Caco-2 (cell line): ENCODE results near the gene GEMIN7. TPM values are rescaled to one million over a fixed set of nuclear protein-coding genes. Genes with fewer than 3 reads are reported as not detected.
"Not testable (repeated sequence)": the region's sequence is repeated elsewhere in the genome, so short reads cannot be mapped to it uniquely, and the experiment has no call there.

Experiments
- BruUV-seq: library from RNA; stranded (reverse); fragments of 400-500 nt; replicated peaks from 2 replicates; lab custom pipeline; 2021; lab: Mats Ljungman, UMichigan
- CTCF ChIA-PET: fragments of 300-600 bp; sonication (Branson Sonifier 250); formaldehyde crosslinking; loops from one replicate; lab custom pipeline; 2022; ENCODE audit warnings: antibody characterized with exemption; lab: Charles Lee
- POLR2A ChIA-PET: fragments of 300-600 bp; sonication (Branson Sonifier 250); formaldehyde crosslinking; loops from one replicate; lab custom pipeline; 2022; ENCODE audit warnings: antibody characterized with exemption; lab: Charles Lee
- DNase-seq, 2 experiments: peaks; one replicate each; pipeline versions ENCODE4 v3.0.0 to v3.0.0-alpha.2; 2020 to 2022
- H3K27me3 ChIP-seq: replicated peaks from 2 replicates; pipeline ENCODE4 v1.6.0; 2011; ENCODE audit warnings: low read length; ENCODE audit not compliant: control insufficient read depth, insufficient read depth
- H3K36me3 ChIP-seq: 2 replicates; pipeline ENCODE4 v1.5.1; 2011; ENCODE audit warnings: low read length; ENCODE audit not compliant: control insufficient read depth, insufficient read depth
- H3K4me1 ChIP-seq: fragments of 250-450 bp; sonication (Bioruptor Pico); 2 replicates; pipeline ENCODE4 v1.5.1; 2020; ENCODE audit warnings: mild to moderate bottlenecking
- H3K4me3 ChIP-seq: 2 replicates; pipeline ENCODE4 v1.5.1; 2011; ENCODE audit warnings: low read depth, mild to moderate bottlenecking, control low read depth, low read length
- H3K9me3 ChIP-seq: fragments of 250-450 bp; sonication (Bioruptor Pico); 2 replicates; pipeline ENCODE4 v1.5.1; 2020; ENCODE audit warnings: mild to moderate bottlenecking, moderate library complexity
- H3K27ac Mint-ChIP-seq: one replicate; pipeline ENCODE4 v1.8.0; 2022; ENCODE audit warnings: mixed read lengths; ENCODE audit not compliant: unreplicated experiment
- H3K27me3 Mint-ChIP-seq: one replicate; pipeline ENCODE4 v1.8.0; 2022; ENCODE audit warnings: mixed read lengths; ENCODE audit not compliant: insufficient read depth, unreplicated experiment
- H3K36me3 Mint-ChIP-seq: one replicate; pipeline ENCODE4 v1.8.0; 2022; ENCODE audit warnings: mild to moderate bottlenecking, mixed read lengths; ENCODE audit not compliant: insufficient read depth, unreplicated experiment
- H3K4me1 Mint-ChIP-seq: one replicate; pipeline ENCODE4 v1.8.0; 2022; ENCODE audit warnings: low read depth, mixed read lengths; ENCODE audit not compliant: unreplicated experiment
- H3K4me3 Mint-ChIP-seq: one replicate; pipeline ENCODE4 v1.8.0; 2022; ENCODE audit warnings: mild to moderate bottlenecking, moderate library complexity, mixed read lengths; ENCODE audit not compliant: unreplicated experiment
- H3K9me3 Mint-ChIP-seq: one replicate; pipeline ENCODE4 v1.8.0; 2022; ENCODE audit warnings: mixed read lengths; ENCODE audit not compliant: unreplicated experiment
- CTCF ChIP-seq, 2 experiments: fragments of 200-600 bp in 1 of 2; IDR thresholded peaks; 1 replicate in 1 of 2; 2 replicates in 1 of 2; pipeline versions ENCODE4 v1.5.1 to v1.8.0; 2011 to 2022; ENCODE audit warnings: antibody characterized with exemption in 1 of 2, control low read depth in 1 of 2, inconsistent platforms in 1 of 2, low read depth in 1 of 2, low read length in 1 of 2, mild to moderate bottlenecking in 1 of 2, moderate library complexity in 1 of 2; ENCODE audit not compliant: insufficient read depth in 1 of 2, severe bottlenecking in 1 of 2, unreplicated experiment in 1 of 2
- intact Hi-C: fragments of 100-400 bp; cut with micrococcal nuclease; formaldehyde crosslinking; loops from one replicate; pipeline ENCODE4 v1.10.0; 2022; ENCODE audit not compliant: unreplicated experiment
- total RNA-seq: library from RNA; stranded (reverse); gene quantifications from 2 replicates; pipeline ENCODE4 v1.2.3, GENCODE V29; 2022

GEMIN7 gene
- total RNA-seq, 1 experiment from 2014 or later = 49.3 TPM

- H3K9me3 ChIP-seq = no peaks in the 10 kb centered on the region
- ChIA-PET CTCF (interaction anchor here (1.7 kb wide), 1 partner anchor 43 kb away, joined by 3 read pairs; the partner anchor contains the start of gene NKPD1), POLR2A (interaction anchor here (1.1 kb wide), 1 partner anchor 25 kb away, joined by 4 read pairs; the partner anchor contains the start of gene PPP1R37)
- intact Hi-C loops = no loop called here
- peaks cover 18% of the 10 kb centered on the region for H3K36me3 Mint-ChIP-seq
- DNase-seq = no peak
- H3K9me3 Mint-ChIP-seq = no peaks in the 10 kb centered on the region
- TF ChIP-seq CTCF (IDR thresholded peaks at IDR 0.05; ENCODE audit: insufficient read depth in 1 of 2, low read depth in 1 of 2, low read length in 1 of 2, severe bottlenecking in 1 of 2, unreplicated experiment in 1 of 2) = no peak
- H3K27me3 ChIP-seq = no peaks in the 10 kb centered on the region
- H3K27ac Mint-ChIP-seq = no peak overlapping the region
- no peaks in the 10 kb centered on the region for H3K27me3 Mint-ChIP-seq
- H3K4me3 ChIP-seq = no peak overlapping the region
- no peaks in the 10 kb centered on the region for H3K36me3 ChIP-seq
- peaks cover 33% of the 10 kb centered on the region for H3K4me1 Mint-ChIP-seq
- H3K4me3 Mint-ChIP-seq = no peak overlapping the region
- H3K4me1 ChIP-seq = peaks cover 22% of the 10 kb centered on the region
- BruUV-seq = no TSS peak
These were observed 38.6 kb downstream of the GEMIN7 start for GRCh38 chr19:45117671-45118070.

DNA sequence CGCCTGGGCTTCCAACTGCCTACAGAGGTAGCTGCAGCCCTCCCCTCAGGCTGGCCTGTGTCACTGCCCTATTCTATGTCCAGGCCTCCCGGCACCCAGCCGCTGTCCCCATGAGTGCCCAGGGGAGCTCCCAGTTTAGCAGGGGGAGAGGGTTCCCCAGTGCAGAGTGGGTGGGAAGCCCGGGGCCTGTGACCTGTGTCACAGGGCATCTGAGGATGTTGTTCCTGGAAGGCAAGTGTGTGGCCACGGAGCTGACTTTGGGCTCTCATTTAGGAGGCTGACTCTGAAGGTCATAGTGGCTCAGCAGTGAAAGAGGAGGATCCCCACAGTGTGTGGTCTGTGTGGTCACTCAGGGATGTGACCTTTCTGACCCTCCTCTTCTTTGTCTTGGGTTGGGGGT lies 39.0 kb downstream of the GEMIN7 start:
- peaks cover 33% of the 10 kb centered on the region for H3K4me1 Mint-ChIP-seq
- H3K27me3 ChIP-seq = no peaks in the 10 kb centered on the region
- ChIA-PET CTCF (interaction anchor here (1.7 kb wide), 1 partner anchor 43 kb away, joined by 3 read pairs; the partner anchor contains the start of gene NKPD1), POLR2A (interaction anchor here (1.1 kb wide), 1 partner anchor 25 kb away, joined by 4 read pairs; the partner anchor contains the start of gene PPP1R37)
- no peak overlapping the region for H3K4me3 ChIP-seq
- H3K36me3 ChIP-seq = no peaks in the 10 kb centered on the region
- H3K9me3 ChIP-seq = no peaks in the 10 kb centered on the region
- H3K27me3 Mint-ChIP-seq = no peaks in the 10 kb centered on the region
- H3K9me3 Mint-ChIP-seq = no peaks in the 10 kb centered on the region
- no peak for DNase-seq
- peaks cover 20% of the 10 kb centered on the region for H3K4me1 ChIP-seq
- H3K27ac Mint-ChIP-seq = no peak overlapping the region
- no peak for TF ChIP-seq CTCF (IDR thresholded peaks at IDR 0.05; ENCODE audit: insufficient read depth in 1 of 2, low read depth in 1 of 2, low read length in 1 of 2, severe bottlenecking in 1 of 2, unreplicated experiment in 1 of 2)
- BruUV-seq = no TSS peak
- intact Hi-C loops = no loop called here
- H3K36me3 Mint-ChIP-seq = peaks cover 22% of the 10 kb centered on the region
- no peak overlapping the region for H3K4me3 Mint-ChIP-seq

- H3K4me1 ChIP-seq = peaks cover 18% of the 10 kb centered on the region
- BruUV-seq, H3K9me3 Mint-ChIP-seq, H3K9me3 ChIP-seq, H3K4me3 ChIP-seq, H3K36me3 ChIP-seq, POLR2A ChIA-PET, H3K27ac Mint-ChIP-seq, intact Hi-C loops, H3K27me3 ChIP-seq, DNase-seq, H3K4me3 Mint-ChIP-seq, H3K27me3 Mint-ChIP-seq: not testable (repeated sequence)
- H3K36me3 Mint-ChIP-seq = peaks cover 25% of the 10 kb centered on the region
- CTCF ChIA-PET = interaction anchor here (1.7 kb wide), 1 partner anchor 42 kb away, joined by 3 read pairs; the partner anchor contains the start of gene NKPD1
- peaks cover 30% of the 10 kb centered on the region for H3K4me1 Mint-ChIP-seq
These were observed 39.7 kb downstream of the GEMIN7 start for GRCh38 chr19:45118591-45119355.
